ENCODE measurements around the gene PTGR3. TPM values are rescaled to one million over a fixed set of nuclear protein-coding genes. Genes with fewer than 3 reads are reported as not detected.

Gene PTGR3
- total RNA-seq, 2 experiments from 2014 or later = 1.8 to 14.9 TPM

- H3K4me2 ChIP-seq (ENCODE audit: low read length) = no peak overlapping the region
- no TSS peak for BruUV-seq (replicated peaks)
- no peaks in the 10 kb centered on the region for H3K4me1 ChIP-seq (ENCODE audit: insufficient read depth, low read length, poor library complexity, severe bottlenecking)
- intact Hi-C loops (cut with micrococcal nuclease; ENCODE audit: unreplicated experiment) = no loop called here
- ChIA-PET POLR2A (interaction anchor here (0.6 to 1.2 kb wide), 2 partner anchors 15 to 24 kb away, joined by 3 read pairs; no protein-coding TSS in a partner anchor), CTCF (ENCODE audit: unreplicated experiment) (no interaction called here)
- no peaks in the 10 kb centered on the region for H3K36me3 ChIP-seq (ENCODE audit: insufficient read depth, low read length)
- no peak overlapping the region for H3K4me3 ChIP-seq (ENCODE audit: low read depth, low read length, poor library complexity, severe bottlenecking)
- no peaks in the 10 kb centered on the region for H3K9me3 ChIP-seq (ENCODE audit: low read length)
- TF ChIP-seq CTCF (conservative IDR thresholded peaks at IDR 0.05; ENCODE audit: low read length) (no peak), EZH2phosphoT487 (IDR thresholded peaks at IDR 0.05; ENCODE audit: borderline replicate concordance, low read depth, low read length) (no peak)
- H4K20me1 ChIP-seq (ENCODE audit: insufficient read depth, low read length) = no peaks in the 10 kb centered on the region
- H3K27ac ChIP-seq (ENCODE audit: low read depth, low read length, poor library complexity, severe bottlenecking) = no peak overlapping the region
- H3K79me2 ChIP-seq (ENCODE audit: insufficient read depth, low read depth, low read length) = no peaks in the 10 kb centered on the region
- H2AFZ ChIP-seq (ENCODE audit: low read length) = no peak overlapping the region
- H3K9me2 ChIP-seq (ENCODE audit: insufficient read depth, low read length) = no peaks in the 10 kb centered on the region
- DNase-seq (ENCODE audit: low spot score) = no peak
Measured at GRCh38 chr18:75230163-75231052, 21.5 kb upstream of the PTGR3 start.

- Histone ChIP-seq H3K4me3 (ENCODE audit: low read depth, low read length, poor library complexity, severe bottlenecking) (no peak overlapping the region), H3K79me2 (ENCODE audit: insufficient read depth, low read depth, low read length) (no peaks in the 10 kb centered on the region), H4K20me1 (ENCODE audit: insufficient read depth, low read length) (no peaks in the 10 kb centered on the region), H3K36me3 (ENCODE audit: insufficient read depth, low read length) (no peaks in the 10 kb centered on the region), H2AFZ (ENCODE audit: low read length) (no peak overlapping the region), H3K9me2 (ENCODE audit: insufficient read depth, low read length) (no peaks in the 10 kb centered on the region), H3K27ac (ENCODE audit: low read depth, low read length, poor library complexity, severe bottlenecking) (no peak overlapping the region), H3K4me2 (ENCODE audit: low read length) (no peak overlapping the region), H3K9me3 (ENCODE audit: low read length) (no peaks in the 10 kb centered on the region), H3K4me1 (ENCODE audit: insufficient read depth, low read length, poor library complexity, severe bottlenecking) (no peaks in the 10 kb centered on the region)
- no TSS peak for BruUV-seq (replicated peaks)
- intact Hi-C loops (cut with micrococcal nuclease; ENCODE audit: unreplicated experiment) = no loop called here
- POLR2A ChIA-PET = interaction anchor here (0.6 kb wide), 1 partner anchor 16 kb away, joined by 3 read pairs; no protein-coding TSS in a partner anchor
- DNase-seq (ENCODE audit: low spot score) = no peak
- CTCF ChIA-PET (ENCODE audit: unreplicated experiment) = interaction anchor here (0.6 kb wide), 1 partner anchor 98 kb away, joined by 3 read pairs; no protein-coding TSS in a partner anchor
- TF ChIP-seq CTCF (conservative IDR thresholded peaks at IDR 0.05; ENCODE audit: low read length) (no peak), EZH2phosphoT487 (IDR thresholded peaks at IDR 0.05; ENCODE audit: borderline replicate concordance, low read depth, low read length) (no peak)
Measured at GRCh38 chr18:75229437-75229836, 20.5 kb upstream of the PTGR3 start.

- TF ChIP-seq CTCF (conservative IDR thresholded peaks at IDR 0.05; ENCODE audit: low read length) (no peak), EZH2phosphoT487 (IDR thresholded peaks at IDR 0.05; ENCODE audit: borderline replicate concordance, low read depth, low read length) (no peak)
- no TSS peak for BruUV-seq (replicated peaks)
- POLR2A ChIA-PET = no interaction called here
- Histone ChIP-seq H3K4me3 (ENCODE audit: low read depth, low read length, poor library complexity, severe bottlenecking) (no peak overlapping the region), H2AFZ (ENCODE audit: low read length) (no peak overlapping the region), H3K79me2 (ENCODE audit: insufficient read depth, low read depth, low read length) (no peaks in the 10 kb centered on the region), H3K4me2 (ENCODE audit: low read length) (no peak overlapping the region), H3K9me3 (ENCODE audit: low read length) (no peaks in the 10 kb centered on the region), H4K20me1 (ENCODE audit: insufficient read depth, low read length) (no peaks in the 10 kb centered on the region), H3K9me2 (ENCODE audit: insufficient read depth, low read length) (no peaks in the 10 kb centered on the region), H3K36me3 (ENCODE audit: insufficient read depth, low read length) (no peaks in the 10 kb centered on the region), H3K4me1 (ENCODE audit: insufficient read depth, low read length, poor library complexity, severe bottlenecking) (no peaks in the 10 kb centered on the region), H3K27ac (ENCODE audit: low read depth, low read length, poor library complexity, severe bottlenecking) (no peak overlapping the region)
- no peak for DNase-seq (ENCODE audit: low spot score)
- CTCF ChIA-PET (ENCODE audit: unreplicated experiment) = no interaction called here
- intact Hi-C loops (cut with micrococcal nuclease; ENCODE audit: unreplicated experiment) = no loop called here
Measured at GRCh38 chr18:75228967-75229366, 20.0 kb upstream of the PTGR3 start.

Data from OCI-LY7 (cell line).